ENCODE results near the gene PXDN.
"Not testable (repeated sequence)": the region's sequence is repeated elsewhere in the genome, so short reads cannot be mapped to it uniquely, and the experiment has no call there.

PXDN gene

DNA sequence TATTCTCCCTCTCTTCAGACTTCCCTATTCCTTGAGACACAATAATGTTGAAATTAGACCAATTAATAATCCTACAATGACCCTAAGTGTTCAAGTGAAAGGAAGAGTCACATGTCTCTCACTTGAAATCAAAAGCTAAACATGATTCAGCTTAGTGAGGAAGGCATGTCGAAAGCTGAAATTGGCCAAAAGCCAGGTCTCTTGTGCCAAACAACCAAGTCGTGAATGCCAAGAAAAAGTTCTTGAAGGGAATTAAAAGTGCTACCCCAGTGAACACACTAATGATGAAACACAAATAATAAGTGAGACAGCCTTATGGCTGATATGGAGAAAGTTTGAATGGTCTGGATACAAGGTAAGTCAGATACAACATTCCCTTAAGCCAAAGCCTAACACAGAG lies 115.4 kb downstream of the PXDN start:
- DNase-seq = no peak
- H3K36me3 Mint-ChIP-seq (ENCODE audit: insufficient read depth) = no peaks in the 10 kb centered on the region
- H3K4me3 Mint-ChIP-seq = no peak overlapping the region
- no peak overlapping the region for H3K27ac Mint-ChIP-seq
- ATAC-seq (replicated peaks) = no peak
- H3K4me1 Mint-ChIP-seq (ENCODE audit: low read depth in 2 of 2) = no peaks in the 10 kb centered on the region
- H3K27me3 Mint-ChIP-seq = no peaks in the 10 kb centered on the region
- no peaks in the 10 kb centered on the region for H3K9me3 Mint-ChIP-seq

- H3K4me1 Mint-ChIP-seq (ENCODE audit: low read depth in 2 of 2) = no peaks in the 10 kb centered on the region
- no peaks in the 10 kb centered on the region for H3K27me3 Mint-ChIP-seq
- ATAC-seq (replicated peaks) (no peak), DNase-seq (no peak)
- H3K27ac Mint-ChIP-seq = no peak overlapping the region
- H3K36me3 Mint-ChIP-seq (ENCODE audit: insufficient read depth) = no peaks in the 10 kb centered on the region
- peaks cover 2 to 7% of the 10 kb centered on the region in 2 donors for H3K9me3 Mint-ChIP-seq
- no peak overlapping the region for H3K4me3 Mint-ChIP-seq
Observed at GRCh38 chr2:1627628-1628381, 116.5 kb downstream of the PXDN start.

DNA sequence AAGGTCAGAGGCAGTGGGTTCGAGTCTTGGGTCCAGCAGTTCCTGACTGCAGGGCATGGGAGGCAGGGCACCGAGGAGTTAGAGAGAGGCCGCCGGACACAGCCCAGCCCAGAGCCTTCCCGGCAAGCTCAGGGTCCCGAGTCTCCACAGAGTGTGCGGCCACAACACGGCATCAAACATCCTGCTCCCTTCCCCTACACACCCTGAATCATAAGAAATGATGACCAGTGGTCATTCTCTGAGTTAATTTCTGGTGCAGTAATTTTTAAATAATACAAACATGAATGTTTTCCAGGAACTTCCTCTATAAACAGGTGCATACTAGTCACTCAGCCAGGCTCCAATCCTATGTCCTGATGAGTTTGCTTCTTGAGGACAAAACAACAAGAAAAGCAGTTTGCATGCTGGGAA lies 118.0 kb downstream of the PXDN start:
- no peak for ATAC-seq (replicated peaks)
- no peak for DNase-seq
- H3K9me3 Mint-ChIP-seq = peaks cover 2 to 7% of the 10 kb centered on the region in 2 donors
- H3K36me3 Mint-ChIP-seq (ENCODE audit: insufficient read depth) = no peaks in the 10 kb centered on the region
- no peak overlapping the region for H3K4me3 Mint-ChIP-seq
- no peaks in the 10 kb centered on the region for H3K4me1 Mint-ChIP-seq (ENCODE audit: low read depth in 2 of 2)
- no peak overlapping the region for H3K27ac Mint-ChIP-seq
- H3K27me3 Mint-ChIP-seq = no peaks in the 10 kb centered on the region

DNA sequence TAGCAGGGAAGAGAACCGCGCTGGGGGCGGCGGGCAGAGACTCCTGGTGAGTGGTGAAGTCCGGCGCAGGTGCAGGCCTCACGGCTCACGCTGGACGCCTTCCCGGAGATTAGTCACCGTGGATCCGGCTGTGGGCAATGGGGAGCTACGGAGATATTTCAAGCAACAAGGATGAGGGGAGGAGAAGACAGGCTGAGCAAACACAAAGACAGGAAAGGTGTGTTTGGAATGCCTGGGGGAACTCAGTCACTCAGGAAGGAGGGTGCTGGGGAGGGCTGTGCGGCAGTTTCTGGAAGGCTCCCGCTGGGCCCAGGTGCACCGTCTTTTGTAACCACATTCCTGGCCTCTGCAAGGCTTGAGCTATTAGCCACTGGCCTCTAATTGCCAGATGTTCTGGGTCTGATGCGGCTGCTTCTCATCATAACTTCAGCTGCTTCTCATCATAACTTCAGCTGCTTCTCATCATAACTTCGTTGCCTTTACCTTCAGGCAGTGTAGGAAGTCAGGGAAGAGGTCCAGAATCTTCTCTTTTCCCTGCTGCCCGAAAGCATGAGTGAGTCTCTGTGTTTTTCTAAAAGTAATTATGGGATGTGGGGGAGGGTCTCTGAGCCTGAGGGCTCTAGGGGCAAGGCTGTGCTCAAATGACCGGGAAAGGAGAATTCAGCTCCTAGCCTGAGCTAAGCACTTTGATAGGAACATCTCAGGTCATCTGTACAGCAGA lies 118.9 kb downstream of the PXDN start:
- Mint-ChIP-seq H3K27me3 (no peaks in the 10 kb centered on the region), H3K9me3 (peaks cover 2 to 7% of the 10 kb centered on the region in 2 donors), H3K4me3 (no peak overlapping the region), H3K4me1 (ENCODE audit: low read depth in 2 of 2) (no peaks in the 10 kb centered on the region), H3K36me3 (ENCODE audit: insufficient read depth) (no peaks in the 10 kb centered on the region), H3K27ac (no peak overlapping the region)
- no peak for DNase-seq
- no peak for ATAC-seq (replicated peaks)

- DNase-seq = no peak
- Mint-ChIP-seq H3K36me3 (ENCODE audit: insufficient read depth) (no peaks in the 10 kb centered on the region), H3K4me1 (ENCODE audit: low read depth in 2 of 2) (no peaks in the 10 kb centered on the region), H3K4me3 (no peak overlapping the region), H3K27ac (no peak overlapping the region), H3K27me3 (no peaks in the 10 kb centered on the region), H3K9me3 (peaks cover 2 to 7% of the 10 kb centered on the region in 2 donors)
- ATAC-seq (replicated peaks) = no peak
Observed at GRCh38 chr2:1623906-1624445, 120.3 kb downstream of the PXDN start.

GRCh38 chr2:1622521-1623200 lies 121.7 kb downstream of the PXDN start:
- Mint-ChIP-seq H3K4me1 (ENCODE audit: low read depth in 2 of 2) (no peaks in the 10 kb centered on the region), H3K27ac (no peak overlapping the region), H3K4me3 (no peak overlapping the region), H3K36me3 (ENCODE audit: insufficient read depth) (no peaks in the 10 kb centered on the region), H3K27me3 (no peaks in the 10 kb centered on the region), H3K9me3 (peaks cover 2 to 7% of the 10 kb centered on the region in 2 donors)
- DNase-seq (no peak), ATAC-seq (replicated peaks) (no peak)

- not testable (repeated sequence) for H3K27ac Mint-ChIP-seq; H3K4me3 Mint-ChIP-seq; H3K27me3 Mint-ChIP-seq; H3K9me3 Mint-ChIP-seq; ATAC-seq (replicated peaks); DNase-seq; H3K4me1 Mint-ChIP-seq (ENCODE audit: low read depth in 2 of 2); H3K36me3 Mint-ChIP-seq (ENCODE audit: insufficient read depth)
Observed at GRCh38 chr2:1621976-1622375, 122.3 kb downstream of the PXDN start.

DNA sequence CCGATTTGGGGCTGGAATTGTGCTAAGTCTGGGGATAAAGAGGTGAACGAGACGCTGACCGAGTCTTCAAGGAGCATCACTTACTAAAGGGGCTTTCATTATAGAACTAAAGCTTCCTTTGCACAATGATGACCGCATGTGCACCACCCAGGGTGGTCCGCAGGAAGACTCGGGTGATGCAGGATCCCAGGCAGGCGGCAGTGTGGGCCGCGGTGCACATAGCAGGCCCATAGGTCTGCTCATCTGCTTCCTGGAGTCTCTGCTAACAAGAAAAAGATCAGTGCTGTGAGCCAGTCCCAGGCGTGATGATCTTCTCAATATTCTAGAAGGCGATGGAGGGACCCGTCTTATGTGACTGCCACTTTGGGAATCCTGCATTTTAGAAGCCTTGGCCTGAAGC lies 122.8 kb downstream of the PXDN start:
- Mint-ChIP-seq H3K27me3 (no peaks in the 10 kb centered on the region), H3K27ac (no peak overlapping the region), H3K4me3 (no peak overlapping the region), H3K36me3 (ENCODE audit: insufficient read depth) (no peaks in the 10 kb centered on the region), H3K4me1 (ENCODE audit: low read depth in 2 of 2) (no peaks in the 10 kb centered on the region), H3K9me3 (peaks cover 2 to 7% of the 10 kb centered on the region in 2 donors)
- ATAC-seq (replicated peaks) (no peak), DNase-seq (no peak)

- no peaks in the 10 kb centered on the region for H3K36me3 Mint-ChIP-seq (ENCODE audit: insufficient read depth)
- no peak overlapping the region for H3K4me3 Mint-ChIP-seq
- no peak for DNase-seq
Observed at GRCh38 chr2:1621041-1621440, 123.3 kb downstream of the PXDN start.

GRCh38 chr2:1620081-1620480 lies 124.2 kb downstream of the PXDN start:
- Mint-ChIP-seq H3K27me3 (peaks cover 0 to 9% of the 10 kb centered on the region in 2 donors), H3K4me1 (ENCODE audit: low read depth in 2 of 2) (no peaks in the 10 kb centered on the region), H3K9me3 (peaks cover 2 to 7% of the 10 kb centered on the region in 2 donors), H3K36me3 (ENCODE audit: insufficient read depth) (no peaks in the 10 kb centered on the region), H3K27ac (no peak overlapping the region), H3K4me3 (no peak overlapping the region)
- DNase-seq = no peak
- no peak for ATAC-seq (replicated peaks)

More at GRCh38 chr2:1621041-1621440, 123.3 kb downstream of the PXDN start:
- no peak for ATAC-seq (replicated peaks)
- H3K27ac Mint-ChIP-seq = no peak overlapping the region
- no peaks in the 10 kb centered on the region for H3K27me3 Mint-ChIP-seq
- peaks cover 2 to 7% of the 10 kb centered on the region in 2 donors for H3K9me3 Mint-ChIP-seq
- H3K4me1 Mint-ChIP-seq (ENCODE audit: low read depth in 2 of 2) = no peaks in the 10 kb centered on the region

GRCh38 chr2:1619556-1619955 lies 124.8 kb downstream of the PXDN start:
- Mint-ChIP-seq H3K9me3 (peaks cover 2 to 7% of the 10 kb centered on the region in 2 donors), H3K36me3 (ENCODE audit: insufficient read depth) (no peaks in the 10 kb centered on the region), H3K27ac (no peak overlapping the region), H3K4me1 (ENCODE audit: low read depth in 2 of 2) (no peaks in the 10 kb centered on the region), H3K4me3 (no peak overlapping the region), H3K27me3 (peaks cover 0 to 14% of the 10 kb centered on the region in 2 donors)
- DNase-seq = no peak
- no peak for ATAC-seq (replicated peaks)

DNA sequence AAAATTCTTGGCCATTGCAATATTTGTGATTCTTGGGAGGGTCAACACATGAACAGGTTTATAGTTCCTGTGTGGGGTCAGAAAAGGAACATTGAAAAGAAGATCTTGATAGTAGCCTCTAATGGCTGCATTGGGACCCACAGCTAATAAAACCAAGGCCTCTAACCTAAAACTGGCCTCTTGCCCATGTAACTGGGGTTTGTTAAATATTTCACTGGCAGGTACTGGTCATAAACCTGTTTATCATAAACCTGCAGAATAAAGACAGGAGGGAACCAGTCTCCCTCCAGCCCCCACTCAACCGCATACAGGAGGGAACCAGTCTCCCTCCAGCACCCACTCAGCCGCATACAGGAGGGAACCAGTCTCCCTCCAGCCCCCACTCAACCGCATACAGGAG lies 125.3 kb downstream of the PXDN start:
- ATAC-seq (replicated peaks) = no peak
- DNase-seq = no peak
- Mint-ChIP-seq H3K27ac (no peak overlapping the region), H3K36me3 (ENCODE audit: insufficient read depth) (no peaks in the 10 kb centered on the region), H3K9me3 (peaks cover 2 to 7% of the 10 kb centered on the region in 2 donors), H3K27me3 (peaks cover 0 to 19% of the 10 kb centered on the region in 2 donors), H3K4me1 (ENCODE audit: low read depth in 2 of 2) (no peaks in the 10 kb centered on the region), H3K4me3 (no peak overlapping the region)

DNA sequence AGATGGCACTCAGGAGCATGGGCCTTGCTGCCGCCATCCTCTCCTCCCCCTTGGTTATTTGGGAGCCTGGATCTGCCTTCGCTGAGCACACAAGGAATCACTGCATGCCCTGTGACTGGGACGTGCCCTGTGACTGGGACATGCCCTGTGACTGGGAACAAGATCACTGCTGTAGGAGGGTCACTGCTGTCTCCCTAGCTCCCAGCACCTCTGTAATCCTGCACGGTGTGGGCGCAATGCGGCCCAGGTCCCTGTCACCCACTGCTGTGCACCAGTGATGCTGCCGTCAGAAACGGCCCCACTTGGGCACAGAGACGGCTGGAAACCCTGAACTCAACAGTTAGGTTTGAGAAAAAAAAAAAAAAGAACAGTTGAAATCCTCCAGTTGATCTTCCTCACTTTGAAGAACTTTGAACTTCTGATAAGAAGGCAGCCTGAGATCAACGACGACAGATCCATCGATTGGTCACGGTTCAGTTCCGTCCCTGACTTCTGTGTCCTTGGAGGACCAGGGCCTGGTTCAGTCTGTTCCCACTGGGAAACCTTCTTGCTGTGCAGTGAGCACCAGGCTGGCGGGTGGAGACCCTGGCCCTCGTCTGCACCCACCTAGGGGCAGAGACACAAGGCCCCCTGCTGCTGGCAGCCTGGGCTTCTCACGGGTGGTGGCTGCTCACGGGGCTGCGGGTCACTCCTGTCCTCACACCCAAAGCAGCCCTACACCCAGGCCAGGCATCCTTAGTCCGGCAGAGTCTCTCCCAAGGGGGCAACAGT lies 125.9 kb downstream of the PXDN start:
- no peaks in the 10 kb centered on the region for H3K4me1 Mint-ChIP-seq (ENCODE audit: low read depth in 2 of 2)
- H3K4me3 Mint-ChIP-seq = no peak overlapping the region
- H3K27me3 Mint-ChIP-seq = peaks cover 0 to 19% of the 10 kb centered on the region in 2 donors
- H3K36me3 Mint-ChIP-seq (ENCODE audit: insufficient read depth) = no peaks in the 10 kb centered on the region
- DNase-seq (no peak), ATAC-seq (replicated peaks) (no peak)
- peaks cover 2 to 6% of the 10 kb centered on the region in 2 donors for H3K9me3 Mint-ChIP-seq
- no peak overlapping the region for H3K27ac Mint-ChIP-seq
